HTERT RPE-1 (cell line): ENCODE data around the gene EZH2.

Source experiments
- in situ Hi-C: fragments of 300-500 bp; cut with MboI; formaldehyde crosslinking; loops from 4 replicates; pipeline ENCODE4 v1.14.3; 2020; ENCODE audit warnings: low sequenced_read_pairs

The EZH2 gene

GRCh38 chr7:148811892-148812291 is 72.2 kb downstream of the EZH2 start:
- in situ Hi-C loops: no loop called here

- in situ Hi-C loops: no loop called here
Observed at GRCh38 chr7:148809856-148810255, 74.2 kb downstream of the EZH2 start.

GRCh38 chr7:148807436-148807835 is 76.7 kb downstream of the EZH2 start:
- in situ Hi-C loops: no loop called here

- in situ Hi-C loops: no loop called here
Observed at GRCh38 chr7:148806187-148806586, 77.9 kb downstream of the EZH2 start.

GRCh38 chr7:148804343-148805235 is 79.5 kb downstream of the EZH2 start:
- in situ Hi-C loops: no loop called here

GRCh38 chr7:148803094-148803493 is 81.0 kb downstream of the EZH2 start:
- in situ Hi-C loops: no loop called here

GRCh38 chr7:148802101-148802493 is 82.0 kb downstream of the EZH2 start:
- in situ Hi-C loops: no loop called here

- in situ Hi-C loops: no loop called here
Observed at GRCh38 chr7:148800677-148801076, 83.4 kb downstream of the EZH2 start.

- in situ Hi-C loops: no loop called here
Observed at GRCh38 chr7:148799893-148800555, 84.1 kb downstream of the EZH2 start.

GRCh38 chr7:148796841-148797240 is 87.2 kb downstream of the EZH2 start:
- in situ Hi-C loops: no loop called here

GRCh38 chr7:148794476-148794875 is 89.6 kb downstream of the EZH2 start:
- in situ Hi-C loops: no loop called here

GRCh38 chr7:148793590-148793989 is 90.5 kb downstream of the EZH2 start:
- in situ Hi-C loops: no loop called here

GRCh38 chr7:148791546-148791945 is 92.5 kb downstream of the EZH2 start:
- in situ Hi-C loops: no loop called here

- in situ Hi-C loops: no loop called here
Observed at GRCh38 chr7:148790850-148791249, 93.2 kb downstream of the EZH2 start.

GRCh38 chr7:148790131-148790726 is 93.9 kb downstream of the EZH2 start:
- in situ Hi-C loops: no loop called here

- in situ Hi-C loops: no loop called here
Observed at GRCh38 chr7:148789220-148789619, 94.9 kb downstream of the EZH2 start.

GRCh38 chr7:148787571-148788295 is 96.4 kb downstream of the EZH2 start:
- in situ Hi-C loops: no loop called here

- in situ Hi-C loops: no loop called here
Observed at GRCh38 chr7:148783801-148784527, 100.1 kb downstream of the EZH2 start.

GRCh38 chr7:148782757-148783456 is 101.2 kb downstream of the EZH2 start:
- in situ Hi-C loops: no loop called here

GRCh38 chr7:148774471-148774870 is 109.6 kb downstream of the EZH2 start:
- in situ Hi-C loops: no loop called here
